K562 (cell line): ENCODE results near the gene RHOB. TPM values are rescaled to one million over a fixed set of nuclear protein-coding genes. Genes with fewer than 3 reads are reported as not detected.

Source experiments
- ETV6 ChIP-seq, 3 experiments: fragments of 150-350 bp in 1 of 3; sonication (generic) in 1 of 3; formaldehyde crosslinking in 1 of 3; IDR thresholded peaks; 2 replicates each; pipeline versions ENCODE4 v1.6.1 to v1.8.0; 2014 to 2022; ENCODE audit warnings: borderline replicate concordance in 2 of 3, low read depth in 2 of 3, antibody characterized with exemption in 1 of 3, low read length in 1 of 3, mild to moderate bottlenecking in 1 of 3, missing genetic modification reagents in 1 of 3
- FOXK2 ChIP-seq, 2 experiments: fragments of 450-650 bp; IDR thresholded peaks in 1 of 2; conservative IDR thresholded peaks in 1 of 2; 2 replicates each; pipeline ENCODE4 v1.6.1; 2016; ENCODE audit warnings: low read depth in 2 of 2, mild to moderate bottlenecking in 1 of 2
- FUS ChIP-seq: fragments of 200-400 bp; formaldehyde crosslinking; optimal IDR thresholded peaks from 2 replicates; pipeline ENCODE3; 2017; ENCODE audit warnings: low read depth, low read length
- GABPB2 ChIP-seq: fragments of 250-450 bp; sonication (Bioruptor Pico); conservative IDR thresholded peaks from 2 replicates; pipeline ENCODE4 v1.5.1; 2021; ENCODE audit warnings: mild to moderate bottlenecking
- LCOR ChIP-seq: sonication (generic); formaldehyde crosslinking; IDR thresholded peaks from 2 replicates; pipeline ENCODE4 v1.8.0; 2022; ENCODE audit warnings: mild to moderate bottlenecking, missing genetic modification reagents
- MTA2 ChIP-seq: fragments of 450-650 bp; IDR thresholded peaks from 2 replicates; pipeline ENCODE4 v1.6.1; 2016; ENCODE audit warnings: low read depth
- PPARD ChIP-seq: fragments of 250-450 bp; sonication (Bioruptor Pico); IDR thresholded peaks from 2 replicates; pipeline ENCODE4 v1.8.0; 2022; ENCODE audit warnings: inconsistent platforms, mild to moderate bottlenecking, moderate library complexity
- PURB ChIP-seq: sonication (generic); formaldehyde crosslinking; IDR thresholded peaks from 2 replicates; pipeline ENCODE4 v1.9.0; 2021; ENCODE audit warnings: low read depth, mild to moderate bottlenecking, missing genetic modification reagents
- RBM25 ChIP-seq: fragments of 200-400 bp; formaldehyde crosslinking; IDR thresholded peaks from 2 replicates; pipeline ENCODE4 v1.6.1; 2018; ENCODE audit warnings: low read length, low read depth, moderate library complexity; ENCODE audit not compliant: severe bottlenecking
- ZNF12 ChIP-seq: sonication (generic); formaldehyde crosslinking; IDR thresholded peaks from 2 replicates; pipeline ENCODE4 v1.4.0; 2020; ENCODE audit warnings: mild to moderate bottlenecking, missing genetic modification reagents
- ZNF143 ChIP-seq: sonication (generic); formaldehyde crosslinking; IDR thresholded peaks from 2 replicates; pipeline ENCODE4 v1.9.0; 2022; ENCODE audit warnings: mild to moderate bottlenecking, missing genetic modification reagents
- ZNF507 ChIP-seq: conservative IDR thresholded peaks from 2 replicates; pipeline ENCODE4 v1.6.1; 2017; ENCODE audit warnings: missing genetic modification characterization, missing compliant biosample characterization
- polyA plus RNA-seq, 8 experiments: library from polyadenylated mRNA; depleted of rRNA in 4 of 8; stranded (reverse) in 5 of 8; unstranded in 3 of 8; fragments of >200 nt; fragmentation: Nextera tagmentation in 2 of 8; fragmentation: Illumina TruSeq in 1 of 8; extraction: Ambion mirVana in 2 of 8; extraction: Trizol in 1 of 8; gene quantifications; 2 replicates each; pipeline versions ENCODE4 v1.2.1 to v1.2.3, GENCODE V29; 2011 to 2014; ENCODE audit warnings: inconsistent platforms in 1 of 8, missing spikeins in 1 of 8
- total RNA-seq, 7 experiments: library from RNA; depleted of rRNA in 6 of 7; stranded (reverse); fragments of >200 nt in 6 of 7; fragmentation: Illumina TruSeq in 2 of 7; extraction: Trizol in 2 of 7; gene quantifications; 2 replicates each; pipeline versions ENCODE4 v1.2.1 to v1.2.3, GENCODE V29; 2011 to 2021; ENCODE audit warnings: low replicate concordance in 1 of 7
- TF ChIP-seq, protein P1 (sequence below): sonication (generic); formaldehyde crosslinking; IDR thresholded peaks from 2 replicates; pipeline ENCODE4 v1.4.0; 2020; ENCODE audit warnings: mild to moderate bottlenecking, missing genetic modification reagents
- TF ChIP-seq, protein P2 (sequence below), 2 experiments: IDR thresholded peaks; 2 replicates each; pipeline ENCODE4 v1.6.1; 2011; ENCODE audit warnings: borderline replicate concordance in 1 of 2, control low read depth in 1 of 2, low read depth in 1 of 2, low read length in 1 of 2, mild to moderate bottlenecking in 1 of 2, mixed read lengths in 1 of 2, moderate library complexity in 1 of 2; ENCODE audit not compliant: insufficient read depth in 1 of 2, insufficient read length in 1 of 2, poor library complexity in 1 of 2, severe bottlenecking in 1 of 2; ENCODE audit errors: extremely low read depth in 1 of 2
- TF ChIP-seq, protein P3 (sequence below): fragments of 450-650 bp; conservative IDR thresholded peaks from 2 replicates; pipeline ENCODE4 v1.6.1; 2016; ENCODE audit warnings: missing genetic modification characterization, low read depth, mild to moderate bottlenecking, control low read depth, missing compliant biosample characterization
- TF ChIP-seq, protein P4 (sequence below): fragments of 450-650 bp; IDR thresholded peaks from 2 replicates; pipeline ENCODE4 v1.6.1; 2018; ENCODE audit not compliant: partially characterized antibody

RHOB gene
- total and polyA plus RNA-seq, 9 of the 15 experiments (the other 6 are each of a cell fraction or from before 2014, with no cell fraction given), result 0.07 to 4.8 (median 1.1) TPM

DNA sequence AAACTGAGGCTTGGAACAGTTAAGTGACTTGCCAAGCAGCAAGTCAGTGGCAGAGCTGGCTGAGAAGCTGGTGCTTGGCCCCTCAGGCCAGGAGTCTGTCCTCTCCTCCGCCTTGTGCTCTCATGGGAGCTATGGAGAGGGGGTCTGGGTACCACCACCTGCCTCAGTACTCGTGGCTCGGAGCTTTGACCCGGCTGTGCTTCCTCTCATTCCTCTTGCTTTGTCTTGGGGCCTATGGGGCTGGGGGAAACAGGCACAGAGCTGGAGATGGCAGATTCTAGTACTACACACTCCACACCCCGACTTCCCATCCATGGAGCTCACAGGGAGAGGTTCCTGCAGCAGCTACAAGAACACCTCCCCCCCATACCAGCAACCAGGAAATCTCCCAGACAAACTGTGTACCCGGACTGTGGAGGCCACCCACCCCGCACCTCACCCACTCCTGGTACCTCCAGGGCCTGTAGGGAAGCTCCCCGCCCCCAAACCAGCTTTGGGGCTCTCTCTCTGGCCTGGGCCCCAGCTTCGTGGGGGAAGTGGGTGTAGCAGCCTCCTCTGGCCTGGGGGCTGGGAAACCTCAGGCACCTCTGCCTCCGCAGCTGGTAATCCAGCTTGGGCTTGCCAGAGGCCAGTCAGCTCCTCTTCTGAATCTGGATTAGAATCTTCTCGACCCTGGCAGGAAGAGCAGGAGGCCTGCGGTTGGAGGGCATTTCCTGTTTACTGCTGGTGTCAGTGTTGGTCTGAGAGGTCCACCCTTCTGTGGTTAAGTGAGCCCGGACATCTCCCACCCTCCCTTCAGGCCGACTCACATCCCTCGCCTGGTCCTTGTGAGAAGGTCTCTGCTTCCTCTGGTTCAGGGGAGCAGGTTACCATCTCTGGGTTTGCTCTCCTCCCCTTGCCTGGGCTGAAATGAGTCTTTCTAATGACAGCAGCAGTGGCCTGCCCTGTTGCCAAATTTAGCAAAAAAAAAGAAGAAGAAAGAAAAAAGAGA, 22.3 kb upstream of the RHOB start (continued):
- TF ChIP-seq, protein P1, sequence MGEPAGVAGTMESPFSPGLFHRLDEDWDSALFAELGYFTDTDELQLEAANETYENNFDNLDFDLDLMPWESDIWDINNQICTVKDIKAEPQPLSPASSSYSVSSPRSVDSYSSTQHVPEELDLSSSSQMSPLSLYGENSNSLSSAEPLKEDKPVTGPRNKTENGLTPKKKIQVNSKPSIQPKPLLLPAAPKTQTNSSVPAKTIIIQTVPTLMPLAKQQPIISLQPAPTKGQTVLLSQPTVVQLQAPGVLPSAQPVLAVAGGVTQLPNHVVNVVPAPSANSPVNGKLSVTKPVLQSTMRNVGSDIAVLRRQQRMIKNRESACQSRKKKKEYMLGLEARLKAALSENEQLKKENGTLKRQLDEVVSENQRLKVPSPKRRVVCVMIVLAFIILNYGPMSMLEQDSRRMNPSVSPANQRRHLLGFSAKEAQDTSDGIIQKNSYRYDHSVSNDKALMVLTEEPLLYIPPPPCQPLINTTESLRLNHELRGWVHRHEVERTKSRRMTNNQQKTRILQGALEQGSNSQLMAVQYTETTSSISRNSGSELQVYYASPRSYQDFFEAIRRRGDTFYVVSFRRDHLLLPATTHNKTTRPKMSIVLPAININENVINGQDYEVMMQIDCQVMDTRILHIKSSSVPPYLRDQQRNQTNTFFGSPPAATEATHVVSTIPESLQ (CRISPR knock-in tag), result no peak
- TF ChIP-seq ETV6 (IDR thresholded peaks at IDR 0.05; ENCODE audit: borderline replicate concordance in 1 of 2, low read depth in 2 of 2, low read length in 1 of 2) (no peak), ETV6 (CRISPR knock-in tag; IDR thresholded peaks at IDR 0.05; ENCODE audit: borderline replicate concordance) (no peak), ZNF507 (tag) (no peak), MTA2 (no peak), LCOR (CRISPR knock-in tag) (peak; percentile 42; the same call in 1 of the 2 replicates), PPARD (CRISPR knock-in tag) (no peak), ZNF143 (CRISPR knock-in tag) (no peak), GABPB2 (no peak), RBM25 (no peak), ZNF12 (CRISPR knock-in tag) (no peak), FUS (no peak), PURB (CRISPR knock-in tag) (no peak), FOXK2 (conservative IDR thresholded peaks at IDR 0.05 in 1 of 2, IDR thresholded peaks at IDR 0.05 in 1 of 2; ENCODE audit: low read depth in 2 of 2) (0 out of 4 replicates have a peak, but pooled peaks of 1 of the 2 experiments have one; percentile 42)
- TF ChIP-seq, protein P2, sequence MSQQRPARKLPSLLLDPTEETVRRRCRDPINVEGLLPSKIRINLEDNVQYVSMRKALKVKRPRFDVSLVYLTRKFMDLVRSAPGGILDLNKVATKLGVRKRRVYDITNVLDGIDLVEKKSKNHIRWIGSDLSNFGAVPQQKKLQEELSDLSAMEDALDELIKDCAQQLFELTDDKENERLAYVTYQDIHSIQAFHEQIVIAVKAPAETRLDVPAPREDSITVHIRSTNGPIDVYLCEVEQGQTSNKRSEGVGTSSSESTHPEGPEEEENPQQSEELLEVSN (IDR thresholded peaks at IDR 0.05; ENCODE audit: borderline replicate concordance in 1 of 2, extremely low read depth in 1 of 2, insufficient read depth in 1 of 2, insufficient read length in 1 of 2, low read depth in 1 of 2, low read length in 1 of 2, poor library complexity in 1 of 2, severe bottlenecking in 1 of 2), result no peak
- TF ChIP-seq, protein P3, sequence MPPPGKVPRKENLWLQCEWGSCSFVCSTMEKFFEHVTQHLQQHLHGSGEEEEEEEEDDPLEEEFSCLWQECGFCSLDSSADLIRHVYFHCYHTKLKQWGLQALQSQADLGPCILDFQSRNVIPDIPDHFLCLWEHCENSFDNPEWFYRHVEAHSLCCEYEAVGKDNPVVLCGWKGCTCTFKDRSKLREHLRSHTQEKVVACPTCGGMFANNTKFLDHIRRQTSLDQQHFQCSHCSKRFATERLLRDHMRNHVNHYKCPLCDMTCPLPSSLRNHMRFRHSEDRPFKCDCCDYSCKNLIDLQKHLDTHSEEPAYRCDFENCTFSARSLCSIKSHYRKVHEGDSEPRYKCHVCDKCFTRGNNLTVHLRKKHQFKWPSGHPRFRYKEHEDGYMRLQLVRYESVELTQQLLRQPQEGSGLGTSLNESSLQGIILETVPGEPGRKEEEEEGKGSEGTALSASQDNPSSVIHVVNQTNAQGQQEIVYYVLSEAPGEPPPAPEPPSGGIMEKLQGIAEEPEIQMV (tag), result no peak
- TF ChIP-seq, protein P4, sequence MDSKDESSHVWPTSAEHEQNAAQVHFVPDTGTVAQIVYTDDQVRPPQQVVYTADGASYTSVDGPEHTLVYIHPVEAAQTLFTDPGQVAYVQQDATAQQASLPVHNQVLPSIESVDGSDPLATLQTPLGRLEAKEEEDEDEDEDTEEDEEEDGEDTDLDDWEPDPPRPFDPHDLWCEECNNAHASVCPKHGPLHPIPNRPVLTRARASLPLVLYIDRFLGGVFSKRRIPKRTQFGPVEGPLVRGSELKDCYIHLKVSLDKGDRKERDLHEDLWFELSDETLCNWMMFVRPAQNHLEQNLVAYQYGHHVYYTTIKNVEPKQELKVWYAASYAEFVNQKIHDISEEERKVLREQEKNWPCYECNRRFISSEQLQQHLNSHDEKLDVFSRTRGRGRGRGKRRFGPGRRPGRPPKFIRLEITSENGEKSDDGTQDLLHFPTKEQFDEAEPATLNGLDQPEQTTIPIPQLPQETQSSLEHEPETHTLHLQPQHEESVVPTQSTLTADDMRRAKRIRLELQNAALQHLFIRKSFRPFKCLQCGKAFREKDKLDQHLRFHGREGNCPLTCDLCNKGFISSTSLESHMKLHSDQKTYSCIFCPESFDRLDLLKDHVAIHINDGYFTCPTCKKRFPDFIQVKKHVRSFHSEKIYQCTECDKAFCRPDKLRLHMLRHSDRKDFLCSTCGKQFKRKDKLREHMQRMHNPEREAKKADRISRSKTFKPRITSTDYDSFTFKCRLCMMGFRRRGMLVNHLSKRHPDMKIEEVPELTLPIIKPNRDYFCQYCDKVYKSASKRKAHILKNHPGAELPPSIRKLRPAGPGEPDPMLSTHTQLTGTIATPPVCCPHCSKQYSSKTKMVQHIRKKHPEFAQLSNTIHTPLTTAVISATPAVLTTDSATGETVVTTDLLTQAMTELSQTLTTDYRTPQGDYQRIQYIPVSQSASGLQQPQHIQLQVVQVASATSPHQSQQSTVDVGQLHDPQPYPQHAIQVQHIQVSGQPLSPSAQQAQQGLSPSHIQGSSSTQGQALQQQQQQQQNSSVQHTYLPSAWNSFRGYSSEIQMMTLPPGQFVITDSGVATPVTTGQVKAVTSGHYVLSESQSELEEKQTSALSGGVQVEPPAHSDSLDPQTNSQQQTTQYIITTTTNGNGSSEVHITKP, result no peak
